H9 (cell line): ENCODE data around the gene GGCX. TPM values are rescaled to one million over a fixed set of nuclear protein-coding genes. Genes with fewer than 3 reads are reported as not detected.

ENCODE experiments used
- DNase-seq: peaks from one replicate; pipeline ENCODE4 v3.0.0-alpha.2; 2017
- H2AFZ ChIP-seq: one replicate; pipeline ENCODE4 v1.6.1; 2013; ENCODE audit warnings: mild to moderate bottlenecking, low read length, control low read depth, moderate library complexity
- H2AK5ac ChIP-seq: 2 replicates; pipeline ENCODE4 v1.6.1; 2013; ENCODE audit warnings: low read length, control low read depth, mixed read lengths; ENCODE audit not compliant: insufficient read length
- H2BK120ac ChIP-seq: one replicate; pipeline ENCODE4 v1.6.1; 2013; ENCODE audit warnings: low read depth, mild to moderate bottlenecking, low read length, control low read depth, inconsistent platforms; ENCODE audit not compliant: poor library complexity, severe bottlenecking
- H2BK12ac ChIP-seq: 2 replicates; pipeline ENCODE4 v1.6.1; 2013; ENCODE audit warnings: low read length, control low read depth, mixed read lengths, low read depth; ENCODE audit not compliant: insufficient read length
- H2BK15ac ChIP-seq: 2 replicates; pipeline ENCODE4 v1.6.1; 2013; ENCODE audit warnings: low read depth, low read length, control low read depth
- H2BK20ac ChIP-seq: one replicate; pipeline ENCODE4 v1.6.1; 2013; ENCODE audit warnings: low read depth, mild to moderate bottlenecking, low read length, control low read depth, inconsistent platforms; ENCODE audit not compliant: poor library complexity, severe bottlenecking
- H2BK5ac ChIP-seq: 2 replicates; pipeline ENCODE4 v1.6.1; 2013; ENCODE audit warnings: low read length, control low read depth, mixed read lengths; ENCODE audit not compliant: insufficient read length
- H3K14ac ChIP-seq: 2 replicates; pipeline ENCODE4 v1.6.1; 2013; ENCODE audit warnings: low read length, control low read depth; ENCODE audit not compliant: insufficient read depth
- H3K18ac ChIP-seq: 2 replicates; pipeline ENCODE4 v1.6.1; 2013; ENCODE audit warnings: low read depth, mild to moderate bottlenecking, mixed read lengths, low read length, control low read depth; ENCODE audit not compliant: insufficient read length
- H3K23ac ChIP-seq: 2 replicates; pipeline ENCODE4 v1.6.1; 2013; ENCODE audit warnings: low read length, control low read depth, mixed read lengths, low read depth; ENCODE audit not compliant: insufficient read length
- H3K23me2 ChIP-seq: 2 replicates; pipeline ENCODE4 v1.6.1; 2013; ENCODE audit warnings: low read depth, mild to moderate bottlenecking, mixed read lengths, low read length, control low read depth; ENCODE audit not compliant: insufficient read length, poor library complexity, severe bottlenecking
- H3K27ac ChIP-seq: 2 replicates; pipeline ENCODE4 v1.5.1; 2013; ENCODE audit warnings: low read length, control low read depth, mixed read lengths, low read depth; ENCODE audit not compliant: insufficient read length
- H3K27me3 ChIP-seq: 2 replicates; pipeline ENCODE4 v1.6.1; 2013; ENCODE audit warnings: low read length, control low read depth, inconsistent platforms; ENCODE audit not compliant: insufficient read depth
- H3K4ac ChIP-seq: 2 replicates; pipeline ENCODE4 v1.6.1; 2013; ENCODE audit warnings: low read depth, mild to moderate bottlenecking, control low read depth, inconsistent platforms, low read length, moderate library complexity
- H3K4me1 ChIP-seq: 2 replicates; pipeline ENCODE4 v1.6.1; 2013; ENCODE audit warnings: low read length, control low read depth, inconsistent platforms; ENCODE audit not compliant: insufficient read depth
- H3K4me2 ChIP-seq: 2 replicates; pipeline ENCODE4 v1.6.1; 2013; ENCODE audit warnings: low read length, control low read depth, mixed read lengths; ENCODE audit not compliant: insufficient read length, insufficient read depth
- H3K56ac ChIP-seq: 2 replicates; pipeline ENCODE4 v1.6.1; 2013; ENCODE audit warnings: low read depth, mild to moderate bottlenecking, mixed read lengths, low read length, control low read depth; ENCODE audit not compliant: insufficient read length
- H3K79me1 ChIP-seq: 2 replicates; pipeline ENCODE4 v1.6.1; 2013; ENCODE audit warnings: low read depth, mild to moderate bottlenecking, moderate library complexity, low read length, control low read depth, inconsistent platforms; ENCODE audit not compliant: insufficient read depth, poor library complexity, severe bottlenecking
- H3K79me2 ChIP-seq: 2 replicates; pipeline ENCODE4 v1.6.1; 2013; ENCODE audit warnings: low read length, control low read depth, inconsistent platforms; ENCODE audit not compliant: insufficient read depth
- H3K9ac ChIP-seq: 2 replicates; pipeline ENCODE4 v1.6.1; 2013; ENCODE audit warnings: low read length, control low read depth, mixed read lengths; ENCODE audit not compliant: insufficient read length; ENCODE audit errors: extremely low read depth
- H3K9me3 ChIP-seq: one replicate; pipeline ENCODE4 v1.6.1; 2013; ENCODE audit warnings: low read depth, low read length, inconsistent platforms; ENCODE audit not compliant: control insufficient read depth
- H3T11ph ChIP-seq: one replicate; pipeline ENCODE4 v1.6.1; 2013; ENCODE audit warnings: mild to moderate bottlenecking, low read length, control low read depth, inconsistent platforms
- H4K20me1 ChIP-seq: one replicate; pipeline ENCODE4 v1.6.1; 2013; ENCODE audit not compliant: control insufficient read depth, insufficient read length, insufficient read depth
- H4K5ac ChIP-seq: 2 replicates; pipeline ENCODE4 v1.6.1; 2013; ENCODE audit warnings: low read depth, mild to moderate bottlenecking, mixed read lengths, low read length, control low read depth; ENCODE audit not compliant: insufficient read length
- H4K8ac ChIP-seq: replicated peaks from 2 replicates; pipeline ENCODE4 v1.6.1; 2013; ENCODE audit warnings: low read length, control low read depth, mixed read lengths, low read depth; ENCODE audit not compliant: insufficient read length
- H4K91ac ChIP-seq: 2 replicates; pipeline ENCODE4 v1.6.1; 2013; ENCODE audit warnings: low read depth, mild to moderate bottlenecking, moderate library complexity, mixed read lengths, low read length, control low read depth; ENCODE audit not compliant: insufficient read length
- H3K27ac Mint-ChIP-seq, 3 experiments: 2 replicates in 2 of 3; 3 replicates in 1 of 3; pipeline ENCODE4 v1.8.0; 2020 to 2021; ENCODE audit warnings: mixed read lengths in 3 of 3, mild to moderate bottlenecking in 1 of 3, moderate library complexity in 1 of 3
- H3K27me3 Mint-ChIP-seq: 2 replicates; pipeline ENCODE4 v1.8.0; 2021; ENCODE audit warnings: low read depth, mild to moderate bottlenecking, moderate library complexity, mixed read lengths
- H3K36me3 Mint-ChIP-seq, 3 experiments: 2 replicates in 2 of 3; 3 replicates in 1 of 3; pipeline ENCODE4 v1.8.0; 2020 to 2021; ENCODE audit warnings: low read depth in 3 of 3, mixed read lengths in 3 of 3; ENCODE audit not compliant: insufficient read depth in 1 of 3
- H3K4me1 Mint-ChIP-seq, 2 experiments: 2 replicates each; pipeline ENCODE4 v1.8.0; 2020; ENCODE audit warnings: mixed read lengths in 2 of 2
- H3K4me3 Mint-ChIP-seq, 2 experiments: 2 replicates in 1 of 2; 3 replicates in 1 of 2; pipeline ENCODE4 v1.8.0; 2020 to 2021; ENCODE audit warnings: mild to moderate bottlenecking in 2 of 2, mixed read lengths in 2 of 2, moderate library complexity in 1 of 2
- H3K9me3 Mint-ChIP-seq, 2 experiments: 2 replicates in 1 of 2; 3 replicates in 1 of 2; pipeline ENCODE4 v1.8.0; 2020; ENCODE audit warnings: mild to moderate bottlenecking in 2 of 2, mixed read lengths in 2 of 2, moderate library complexity in 1 of 2
- CTCF ChIP-seq: fragments of 200-600 bp; sonication (generic); conservative IDR thresholded peaks from 3 replicates; pipeline ENCODE4 v1.8.0; 2021; ENCODE audit warnings: antibody characterized with exemption, mild to moderate bottlenecking
- WGBS: extraction: QIAGEN DNeasy Blood & Tissue Kit; methylation state at CpG from one replicate; pipeline ENCODE4 v1.1.7; 2013; ENCODE audit warnings: missing lambda C conversion rate, low lambda C conversion rate, mixed read lengths; ENCODE audit not compliant: insufficient read length; ENCODE audit errors: extremely low coverage; 5-methylcytosine and 5-hydroxymethylcytosine counted together
- total RNA-seq: library from RNA; stranded (reverse); gene quantifications from 2 replicates; pipeline ENCODE4 v1.2.1, GENCODE V29; 2021

Gene GGCX
- total RNA-seq, 1 experiment from 2014 or later: 32.9 TPM

- H2AK5ac ChIP-seq: no peak within 1 kb of the TSS
- Mint-ChIP-seq H3K4me3 (peak within 1 kb of the TSS; percentile 95 to 98), H3K4me1 (peaks cover 43 to 51% of the 10 kb centered on the region in 2 experiments), H3K27ac (peak within 1 kb of the TSS; percentile 99 to 100 (median 100)), H3K36me3 (peaks cover 40 to 49% (median 45%) of the 10 kb centered on the region in 3 experiments), H3K9me3 (peaks cover 0 to 3% of the 10 kb centered on the region in 2 experiments; a peak in 1 of 5 replicates), H3K27me3 (peaks cover 5% of the 10 kb centered on the region; the same call in 1 of the 2 replicates)
- no peaks in the 10 kb centered on the region for H4K20me1 ChIP-seq
- peak within 1 kb of the TSS; percentile 22 for H4K91ac ChIP-seq
- no CpG with 5 or more reads among the region's 92 CpGs for WGBS
- peak within 1 kb of the TSS; percentile 99 for H3K18ac ChIP-seq
- peak within 1 kb of the TSS; percentile 100 for H3K14ac ChIP-seq
- peak within 1 kb of the TSS; percentile 77 for H3T11ph ChIP-seq
- peak within 1 kb of the TSS; percentile 96 for H2BK120ac ChIP-seq
- H3K27me3 ChIP-seq: no peaks in the 10 kb centered on the region
- peak within 1 kb of the TSS; percentile 69 for H2BK12ac ChIP-seq
- H3K79me2 ChIP-seq: peaks cover 25% of the 10 kb centered on the region
- peak; percentile 79 for TF ChIP-seq CTCF
- H3K23ac ChIP-seq: no peak within 1 kb of the TSS
- H4K8ac ChIP-seq: no peak within 1 kb of the TSS
- peak within 1 kb of the TSS; percentile 88 for H3K27ac ChIP-seq
- H3K79me1 ChIP-seq: no peaks in the 10 kb centered on the region
- peak within 1 kb of the TSS; percentile 75 for H2BK5ac ChIP-seq
- H2BK20ac ChIP-seq: no peak within 1 kb of the TSS
- peak; percentile 96 for DNase-seq
- H4K5ac ChIP-seq: peak within 1 kb of the TSS; percentile 48
- H3K9ac ChIP-seq: peak within 1 kb of the TSS; percentile 97
- no peak within 1 kb of the TSS for H2AFZ ChIP-seq
- H3K23me2 ChIP-seq: peaks cover 17% of the 10 kb centered on the region
- no peak within 1 kb of the TSS for H2BK15ac ChIP-seq
- H3K4ac ChIP-seq: peak within 1 kb of the TSS; percentile 73; the same call in 1 of the 2 replicates
- H3K4me2 ChIP-seq: peak within 1 kb of the TSS; percentile 86
- H3K9me3 ChIP-seq: no peaks in the 10 kb centered on the region
- peak within 1 kb of the TSS; percentile 77 for H3K56ac ChIP-seq
- 0 out of 2 replicates have a peak, but pooled peaks cover 2% of the 10 kb centered on the region for H3K4me1 ChIP-seq
Measured at GRCh38 chr2:85538507-85539360, 22.6 kb downstream of the GGCX start, which contains the start of gene MAT2A. Gene MAT2A, plus strand, starts transcription at chr2:85539168. Its CDS starts 120 bp downstream, at chr2:85539288.
